Breast epithelium (tissue), 3 donors: ENCODE data around the gene MYDGF.

Source experiments
- POLR2A ChIP-seq: fragments of 450-650 bp; IDR thresholded peaks from one replicate; pipeline ENCODE4 v1.6.1; 2016; ENCODE audit warnings: antibody characterized with exemption, mild to moderate bottlenecking, moderate library complexity
- POLR2AphosphoS5 ChIP-seq, 3 donors: sonication (generic); formaldehyde crosslinking; IDR thresholded peaks; one replicate each; pipeline ENCODE4 v1.6.1; 2017; ENCODE audit warnings: antibody characterized with exemption in 3 of 3

GRCh38 chr19:4693078-4693350, 22.9 kb upstream of the MYDGF start:
- TF ChIP-seq POLR2A: no peak
- no peak for TF ChIP-seq POLR2AphosphoS5 (IDR thresholded peaks at IDR 0.05)
